DMS53 (cell line): ENCODE results near the gene CCDC70.
"Not testable (repeated sequence)": the region's sequence is repeated elsewhere in the genome, so short reads cannot be mapped to it uniquely, and the experiment has no call there.

Experiments used
- DNase-seq: peaks from one replicate; lab custom pipeline; 2025; lab: John Stamatoyannopoulos, UW

Gene CCDC70

DNA sequence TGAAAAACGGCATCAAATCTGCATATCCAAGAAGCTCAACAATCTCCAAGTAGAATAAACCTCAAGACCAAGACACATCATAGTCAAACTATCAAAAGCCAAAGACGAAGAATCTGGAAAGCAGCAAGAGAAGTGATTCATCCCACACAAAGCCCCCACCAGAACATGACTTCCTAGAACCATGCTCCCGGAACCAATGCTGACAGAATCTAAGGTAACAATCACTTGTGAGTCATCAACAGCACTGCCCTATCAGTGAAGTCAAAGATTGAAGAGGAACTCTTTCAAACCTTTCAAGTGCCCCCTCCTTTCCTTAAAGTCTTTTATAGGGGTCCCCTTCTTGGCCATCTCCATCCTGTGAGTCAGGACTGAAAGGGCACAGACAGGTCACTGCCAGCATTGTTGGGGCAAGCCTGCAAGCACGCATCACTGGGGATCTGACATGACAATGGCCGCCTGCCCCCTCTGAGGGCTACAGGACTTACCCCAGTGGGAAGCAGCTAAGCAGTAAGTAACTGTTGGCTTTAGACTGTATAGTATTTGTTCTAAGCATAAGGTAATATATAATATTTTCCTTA is at the start of gene CCDC70:
CCDC70 (plus strand) TSS at position 247 of the 578 bp plus-strand sequence. CDS start 3,443 bp downstream, outside the sequence.
- no peak for DNase-seq

DNA sequence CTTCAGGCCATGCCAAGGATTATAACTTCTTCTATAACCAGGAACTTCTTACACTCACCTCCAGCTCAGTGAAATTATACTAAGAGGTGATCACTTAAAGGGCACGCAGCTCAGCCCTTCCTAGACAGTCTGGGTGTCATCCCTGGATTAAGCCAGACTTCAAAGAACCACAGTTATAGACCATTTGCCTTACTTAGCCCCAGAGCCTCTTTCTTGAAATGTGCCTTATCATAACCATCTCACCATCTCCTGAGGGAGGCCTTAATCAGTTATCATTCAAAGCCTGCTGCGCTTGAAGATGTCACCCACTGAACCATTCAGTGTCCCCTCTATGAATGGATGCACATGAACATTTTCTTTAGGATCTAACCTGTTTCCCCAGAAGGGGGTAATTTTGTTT is 47.7 kb upstream of the CCDC70 start:
- DNase-seq, result no peak

DNA sequence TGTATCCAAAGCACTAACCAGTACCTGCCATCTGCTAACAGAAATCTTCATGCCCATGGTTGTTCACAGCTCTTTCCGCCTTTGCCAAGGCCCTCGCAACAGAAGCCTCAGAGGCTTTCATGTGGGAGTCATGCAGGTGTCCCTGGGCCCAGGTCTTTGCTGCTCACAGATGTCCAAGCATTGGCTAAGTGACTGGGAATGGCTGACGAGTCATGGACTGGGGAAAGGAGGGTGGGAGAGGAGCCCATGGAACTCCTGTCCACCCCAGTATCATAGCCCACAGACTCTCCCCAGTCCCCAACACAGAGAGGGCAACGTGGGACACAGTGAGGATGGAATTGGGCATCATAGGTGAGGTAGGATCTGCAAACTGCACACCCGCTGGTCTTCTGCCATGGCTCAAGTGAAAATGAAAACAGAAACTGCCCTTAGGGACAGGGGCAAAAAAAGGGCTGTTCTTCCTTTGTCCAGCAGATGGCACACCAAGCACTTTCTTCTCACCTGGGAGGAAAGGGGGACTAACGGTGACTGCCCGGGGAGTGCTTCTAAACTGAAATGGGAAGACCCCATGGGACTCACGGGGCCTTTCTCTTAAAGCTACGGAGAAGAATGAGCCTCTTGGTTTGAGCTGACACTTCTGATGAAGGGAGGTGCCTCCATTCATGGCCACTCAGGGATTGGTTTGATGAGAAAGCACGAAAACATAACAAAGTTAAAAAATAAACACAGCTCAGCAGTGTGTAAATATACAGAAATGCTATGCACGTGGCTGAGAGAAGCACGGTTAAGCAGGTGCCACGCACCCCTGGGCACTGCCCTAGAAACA is 46.7 kb upstream of the CCDC70 start:
- DNase-seq, result peak; percentile 83

DNA sequence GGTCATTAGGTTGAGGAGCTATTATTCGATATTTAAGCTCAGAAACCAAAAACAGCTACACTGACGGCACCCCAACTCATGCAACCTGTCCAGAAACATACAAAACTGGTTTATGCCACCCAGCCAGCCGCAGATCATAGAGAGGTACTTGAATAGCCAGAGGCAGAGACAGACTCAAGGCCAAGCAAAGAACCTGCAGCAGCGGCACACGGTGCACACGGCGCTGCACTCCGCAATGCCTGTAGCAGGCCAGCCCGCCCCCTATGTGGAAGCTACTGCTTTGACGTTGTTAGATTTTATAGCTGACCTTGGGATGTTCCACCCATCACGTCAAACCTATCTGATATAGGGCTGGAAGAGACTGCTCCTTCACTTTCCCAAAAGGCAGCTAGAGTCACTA is 45.9 kb upstream of the CCDC70 start:
- peak; percentile 61 for DNase-seq

DNA sequence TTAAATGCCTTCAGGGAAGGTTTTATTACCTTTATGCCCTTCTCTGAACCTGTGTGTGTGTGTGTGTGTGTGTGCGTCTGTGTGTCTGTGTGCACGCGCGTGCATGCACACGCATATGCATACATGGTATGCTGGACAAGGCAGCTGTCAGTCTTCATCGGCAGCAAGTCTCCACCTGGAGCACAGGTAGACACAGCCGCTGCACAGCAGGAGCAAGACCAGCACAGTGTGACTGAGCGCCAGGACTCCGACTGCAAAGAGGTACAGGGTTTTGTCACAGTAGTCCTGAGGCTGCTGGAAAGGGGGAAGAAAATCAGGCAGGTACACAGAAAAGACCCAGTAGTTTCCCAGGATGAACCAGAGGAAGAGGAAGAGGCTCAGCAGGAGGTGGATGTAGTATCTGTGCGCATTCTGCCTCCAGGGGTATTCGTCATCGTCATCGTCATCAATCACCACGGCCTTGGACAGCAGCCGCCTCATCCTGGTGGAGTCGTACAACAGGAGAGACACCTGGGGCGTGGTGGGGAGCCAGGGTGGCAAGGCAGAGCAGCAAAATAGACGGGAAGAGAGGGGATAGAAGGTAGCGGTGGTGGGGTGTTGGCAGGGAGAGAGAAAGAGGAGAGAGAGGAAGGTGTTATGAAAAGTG is 45.0 kb upstream of the CCDC70 start:
- DNase-seq, result no peak

DNA sequence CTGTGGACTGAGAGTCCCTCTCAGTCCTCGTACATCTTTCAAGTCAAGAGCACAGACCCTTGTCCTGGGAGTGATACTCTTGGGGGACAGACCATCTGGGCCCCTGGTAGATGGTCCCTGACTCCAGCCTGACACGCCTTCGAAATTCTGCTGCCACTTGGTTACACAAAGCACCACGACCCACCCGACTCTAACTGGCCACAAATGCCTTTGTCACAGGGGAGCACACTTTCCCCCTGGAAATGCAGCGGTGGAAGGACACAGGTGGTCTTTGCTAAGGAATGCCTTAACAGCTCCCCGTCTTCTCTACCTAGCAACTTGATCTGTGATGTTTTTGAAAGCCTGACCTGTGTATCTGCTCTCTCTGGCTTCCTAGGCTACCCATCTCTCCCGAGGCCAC is 44.1 kb upstream of the CCDC70 start:
- DNase-seq, result no peak

DNA sequence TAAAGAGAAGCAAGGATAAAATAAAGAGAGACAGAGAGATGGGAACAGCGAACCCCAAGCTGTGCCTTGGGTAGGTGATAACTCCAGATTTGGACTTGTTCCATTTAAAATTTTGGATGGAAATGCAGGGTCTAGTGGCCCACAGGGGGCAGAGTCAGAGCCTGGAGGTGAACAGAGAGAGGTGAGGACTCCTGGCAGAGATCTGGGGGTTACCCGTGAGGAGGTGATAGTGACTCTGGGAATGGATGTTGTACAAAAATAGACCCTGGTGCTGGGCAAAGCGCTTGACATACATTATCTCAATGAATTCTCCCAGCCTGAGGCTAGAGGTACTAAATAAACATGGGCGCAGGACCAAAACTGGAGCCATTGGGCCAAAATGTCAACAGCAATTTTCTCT is 43.5 kb upstream of the CCDC70 start:
- no peak for DNase-seq

DNA sequence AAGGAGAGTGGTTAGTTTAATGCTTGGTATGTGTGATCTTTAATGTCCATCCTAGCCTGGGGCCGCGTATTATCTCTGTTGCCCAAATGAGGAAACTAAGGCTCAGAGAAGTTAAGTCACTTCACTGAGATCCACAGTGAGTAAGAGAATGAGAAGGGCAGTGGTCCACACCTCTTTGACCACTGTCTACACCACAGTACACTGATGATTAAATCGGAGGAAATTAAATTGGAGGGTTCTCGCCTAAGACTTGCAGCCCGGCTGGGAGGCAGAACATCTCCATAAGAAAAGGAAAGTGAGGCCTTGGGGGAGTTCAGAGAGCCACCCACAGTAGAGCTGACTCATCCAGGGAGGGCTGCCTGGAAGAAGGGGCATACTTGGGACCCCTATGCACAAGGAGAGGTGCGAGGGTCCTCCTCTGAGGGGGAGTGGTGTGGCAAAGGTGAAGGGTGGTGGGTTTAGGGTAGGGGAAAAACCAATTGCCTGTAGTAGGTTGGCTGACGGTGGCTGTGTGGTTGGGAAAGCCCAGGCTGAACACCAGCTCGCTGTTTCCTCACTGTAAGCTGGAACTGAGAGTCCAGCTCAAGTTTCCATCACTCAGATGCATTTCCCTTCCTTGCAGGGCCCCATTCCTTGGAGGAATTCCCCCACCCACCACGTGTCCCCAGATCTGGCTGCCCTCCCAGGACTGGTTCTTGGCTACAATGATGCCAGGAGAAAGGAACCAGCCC is 42.8 kb upstream of the CCDC70 start:
- no peak for DNase-seq

DNA sequence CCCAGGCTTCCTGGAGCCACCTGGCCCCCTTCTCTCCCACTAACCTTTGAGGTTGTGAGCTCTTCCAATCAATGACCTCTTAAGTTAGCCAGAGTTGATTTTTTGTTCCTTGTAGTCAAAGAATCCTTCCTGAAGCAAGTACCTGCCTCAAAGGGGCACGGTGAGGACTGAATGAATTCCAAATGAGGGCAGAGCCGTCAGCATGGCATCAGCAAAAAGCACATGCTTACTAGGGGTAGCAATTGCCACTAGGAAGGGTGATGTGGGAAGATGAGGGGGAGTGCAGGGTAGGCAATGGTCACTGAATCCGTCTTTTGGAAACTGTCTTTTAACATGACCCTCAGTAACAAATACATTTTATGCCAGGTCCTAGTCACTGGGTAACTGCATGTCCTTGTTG is 42.2 kb upstream of the CCDC70 start:
- no peak for DNase-seq

DNA sequence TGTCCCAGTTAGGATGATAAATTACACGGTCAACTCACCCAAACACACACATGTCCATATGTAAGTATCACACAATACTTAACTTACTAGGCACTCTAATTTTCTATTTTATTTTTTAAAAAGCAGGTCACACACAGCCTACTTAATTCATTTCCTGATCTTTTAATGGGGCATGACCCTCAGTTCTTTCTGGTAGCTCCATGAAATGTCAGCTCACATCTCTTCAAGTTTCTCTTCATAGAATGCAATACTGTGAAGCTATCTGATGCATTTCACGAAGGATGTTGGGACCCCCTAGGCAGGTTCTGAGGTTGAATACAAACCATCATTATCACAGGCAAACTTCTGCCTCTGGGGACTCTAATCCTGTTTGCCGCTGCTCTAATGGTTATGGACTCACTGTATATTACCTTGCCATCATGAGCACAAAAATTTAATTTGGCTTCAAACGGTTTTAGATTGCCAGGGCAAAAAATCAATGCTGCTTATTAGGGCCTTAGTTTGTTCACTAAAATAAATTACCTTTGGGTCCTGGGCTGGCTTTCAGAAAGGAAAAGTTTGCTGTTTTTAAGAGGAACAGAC is 41.7 kb upstream of the CCDC70 start:
- DNase-seq, result no peak

DNA sequence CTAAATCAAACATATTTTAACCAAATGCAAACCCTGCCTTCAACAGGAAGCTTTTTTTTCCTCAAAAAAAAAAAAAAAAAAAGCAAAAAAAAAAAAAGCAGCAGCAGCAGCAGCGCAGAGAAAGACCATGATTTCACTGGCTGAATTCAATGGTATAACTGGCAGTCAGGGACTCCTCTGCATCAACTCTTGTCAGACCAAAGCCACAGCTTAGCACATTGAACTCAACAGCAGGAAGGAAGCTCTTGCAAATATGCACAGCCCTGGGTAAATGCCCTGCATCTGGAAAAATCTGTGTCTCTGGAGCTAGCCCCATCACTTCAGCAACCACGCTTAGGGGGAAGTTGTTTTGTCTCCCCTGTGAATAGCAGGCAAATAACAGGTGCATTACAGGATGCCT is 40.2 kb upstream of the CCDC70 start:
- DNase-seq, result no peak

DNA sequence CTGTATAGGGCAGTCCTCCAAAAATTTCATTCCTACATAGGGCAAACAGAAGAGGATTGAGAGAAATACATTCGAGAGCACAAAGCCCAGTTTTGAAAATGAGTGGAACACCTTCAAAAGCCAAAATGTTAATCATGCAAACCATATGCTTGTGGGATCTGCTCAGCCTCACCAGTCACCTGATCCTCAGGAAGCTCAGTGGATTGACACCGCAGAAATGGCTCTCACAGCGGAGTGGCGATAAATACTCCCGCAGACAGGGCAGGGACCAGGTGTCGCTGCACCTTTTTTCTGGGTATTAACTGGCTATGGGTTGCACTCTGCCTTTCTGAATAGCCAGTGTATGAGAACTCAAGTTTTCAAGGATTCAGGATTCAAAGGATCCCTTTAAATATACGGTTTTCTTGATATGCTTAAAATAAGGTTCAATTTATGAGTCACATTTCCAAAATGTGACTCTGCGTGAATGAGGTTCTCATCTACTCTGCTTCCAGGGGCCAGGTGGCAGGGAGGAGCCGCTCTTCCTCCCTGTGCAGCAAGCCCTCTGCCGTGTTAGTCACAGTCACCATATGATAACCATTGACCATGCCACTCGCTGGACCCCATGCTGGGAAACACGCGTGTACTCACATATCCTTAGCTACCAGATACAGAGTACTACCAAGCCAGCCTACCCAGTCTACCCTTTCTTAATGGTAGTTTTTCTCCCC is 39.5 kb upstream of the CCDC70 start:
- no peak for DNase-seq

DNA sequence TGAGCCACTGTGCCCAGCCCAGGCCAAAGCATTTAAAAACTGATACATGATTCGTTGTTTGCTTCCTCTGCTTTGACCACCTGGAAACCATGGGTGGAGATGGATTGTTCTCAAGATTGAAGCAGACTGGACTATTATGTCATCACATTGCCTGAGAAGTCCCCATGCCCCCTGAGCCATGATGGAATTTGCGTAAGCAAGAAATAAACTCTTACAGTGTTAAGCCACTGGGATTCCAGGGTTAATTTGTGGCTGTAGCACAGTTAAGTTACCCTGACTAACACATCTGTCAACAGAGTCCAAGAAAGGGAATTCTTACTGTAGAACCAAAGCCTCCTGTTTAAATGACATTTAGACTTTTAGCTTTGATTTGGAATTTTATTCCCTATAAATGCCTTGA is 38.4 kb upstream of the CCDC70 start:
- DNase-seq, result no peak

DNA sequence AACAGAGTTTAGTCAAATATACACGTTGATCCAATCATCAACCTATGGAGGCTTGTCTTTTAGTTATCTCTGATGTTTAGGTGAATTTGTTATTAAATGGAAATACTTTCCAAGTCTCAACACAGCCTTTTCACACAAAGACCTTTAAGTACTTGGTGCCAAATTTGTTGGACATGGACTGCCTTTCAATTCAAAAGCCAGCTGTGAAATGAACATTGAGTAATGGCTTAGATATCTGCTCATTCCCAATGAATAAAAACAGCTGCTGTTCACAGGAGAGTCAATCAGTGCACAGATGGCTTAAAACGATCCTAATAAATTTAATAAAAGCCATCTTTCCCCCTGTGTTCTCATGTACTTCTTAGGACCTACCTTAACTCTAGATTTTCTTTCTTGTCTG is 37.9 kb upstream of the CCDC70 start:
- no peak for DNase-seq

DNA sequence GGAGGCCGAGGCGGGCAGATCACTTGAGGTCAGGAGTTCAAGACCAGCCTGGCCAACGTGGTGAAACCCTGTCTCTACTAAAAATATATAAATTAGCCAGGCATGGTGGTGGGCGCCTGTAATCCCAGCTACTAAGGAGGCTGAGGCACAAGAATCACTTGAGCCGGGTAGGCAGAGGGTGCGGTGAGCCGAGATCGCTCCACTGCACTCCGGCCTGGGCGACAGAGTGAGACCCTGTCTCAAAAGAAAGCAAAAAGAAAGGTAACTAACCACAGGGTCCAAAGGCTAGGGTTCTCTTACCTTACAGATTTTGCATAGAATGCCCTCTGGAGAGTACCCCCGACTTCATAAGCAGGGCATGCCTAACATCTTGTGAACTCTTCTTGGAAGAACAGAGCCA is 37.1 kb upstream of the CCDC70 start:
- not testable (repeated sequence) for DNase-seq

DNA sequence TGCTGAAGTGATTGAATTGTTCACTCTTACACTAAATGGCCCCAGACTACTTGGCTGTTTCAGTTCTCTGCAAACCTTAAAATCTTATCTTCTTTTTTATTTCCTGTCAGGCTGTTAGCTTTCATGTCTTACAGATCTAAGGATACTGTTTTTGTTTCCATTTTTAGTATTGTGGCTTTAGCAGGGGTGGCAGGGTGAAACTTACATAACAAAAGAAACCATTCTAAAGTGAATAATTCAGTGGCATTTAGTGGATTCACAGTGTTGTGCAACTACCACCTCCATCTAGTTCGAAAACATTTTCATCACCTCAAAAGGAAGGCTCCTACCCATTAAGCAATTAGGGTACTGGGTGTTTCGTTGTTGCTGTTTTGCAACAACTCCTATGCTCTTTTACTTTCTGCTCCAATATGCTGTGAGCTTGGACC is 36.6 kb upstream of the CCDC70 start:
- DNase-seq, result no peak

DNA sequence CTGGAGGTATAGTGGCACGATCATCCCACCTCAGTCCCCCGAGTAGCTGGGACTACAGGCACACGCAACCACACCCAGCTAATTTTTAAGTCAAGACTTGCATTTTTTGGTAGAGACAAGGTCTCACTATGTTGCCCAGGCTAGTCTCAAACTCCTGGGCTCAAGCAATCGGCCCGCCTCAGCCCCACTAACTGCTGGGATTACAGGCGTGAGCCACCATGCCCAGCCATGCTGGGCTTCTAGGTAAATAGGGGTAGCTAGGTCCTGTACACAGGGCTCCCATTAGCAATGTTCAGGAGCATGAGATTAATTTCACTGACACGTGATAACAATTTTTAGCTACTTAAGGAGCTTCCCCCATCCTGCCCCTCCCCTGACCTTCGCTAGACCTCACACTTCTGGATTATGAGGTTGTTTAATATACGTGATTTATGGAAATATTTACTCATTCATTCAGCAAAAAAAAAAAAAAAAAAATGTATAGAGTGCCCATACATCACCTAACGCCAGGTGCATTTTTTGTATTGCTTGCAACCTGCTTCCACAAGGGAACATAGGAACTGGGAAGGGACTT is 36.0 kb upstream of the CCDC70 start:
- no peak for DNase-seq

DNA sequence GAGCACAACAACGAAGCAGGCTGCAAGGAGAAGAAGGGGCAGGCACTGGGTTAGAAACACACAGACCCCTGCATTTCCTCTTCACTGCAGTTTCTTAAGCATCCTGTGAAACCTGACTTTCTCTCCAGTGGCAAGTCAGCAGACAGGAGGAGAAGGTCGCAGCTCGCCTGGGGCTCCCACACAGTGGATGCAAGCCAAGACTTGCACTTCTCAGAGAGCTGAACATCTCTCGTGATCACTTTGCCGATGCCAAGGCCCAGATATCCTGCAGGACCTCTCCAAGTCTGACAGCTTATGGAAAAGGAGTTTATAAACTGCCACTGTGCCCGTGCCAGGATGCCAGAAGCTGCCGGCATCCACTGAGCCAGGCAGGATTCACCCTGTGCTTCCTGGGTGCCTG is 35.2 kb upstream of the CCDC70 start:
- no peak for DNase-seq

DNA sequence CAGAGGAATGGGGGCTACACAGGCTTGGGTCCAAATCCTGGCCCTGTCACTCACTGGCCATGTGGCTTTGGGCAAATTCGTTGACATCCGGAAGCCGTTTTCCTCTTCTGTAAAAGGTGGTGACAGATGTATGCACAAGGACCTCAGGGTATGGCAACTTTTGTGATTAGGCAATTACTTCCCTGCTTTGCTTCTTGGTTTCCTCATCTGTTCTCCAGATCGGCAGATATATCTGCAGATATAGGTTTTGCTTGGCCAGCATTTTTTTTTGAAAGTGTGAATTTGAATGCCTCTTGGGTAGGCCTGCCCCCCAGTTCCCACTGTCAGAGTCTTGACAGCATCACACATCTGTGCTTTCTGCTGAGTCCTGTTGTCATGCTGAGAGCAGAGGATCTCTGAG is 34.5 kb upstream of the CCDC70 start:
- no peak for DNase-seq

DNA sequence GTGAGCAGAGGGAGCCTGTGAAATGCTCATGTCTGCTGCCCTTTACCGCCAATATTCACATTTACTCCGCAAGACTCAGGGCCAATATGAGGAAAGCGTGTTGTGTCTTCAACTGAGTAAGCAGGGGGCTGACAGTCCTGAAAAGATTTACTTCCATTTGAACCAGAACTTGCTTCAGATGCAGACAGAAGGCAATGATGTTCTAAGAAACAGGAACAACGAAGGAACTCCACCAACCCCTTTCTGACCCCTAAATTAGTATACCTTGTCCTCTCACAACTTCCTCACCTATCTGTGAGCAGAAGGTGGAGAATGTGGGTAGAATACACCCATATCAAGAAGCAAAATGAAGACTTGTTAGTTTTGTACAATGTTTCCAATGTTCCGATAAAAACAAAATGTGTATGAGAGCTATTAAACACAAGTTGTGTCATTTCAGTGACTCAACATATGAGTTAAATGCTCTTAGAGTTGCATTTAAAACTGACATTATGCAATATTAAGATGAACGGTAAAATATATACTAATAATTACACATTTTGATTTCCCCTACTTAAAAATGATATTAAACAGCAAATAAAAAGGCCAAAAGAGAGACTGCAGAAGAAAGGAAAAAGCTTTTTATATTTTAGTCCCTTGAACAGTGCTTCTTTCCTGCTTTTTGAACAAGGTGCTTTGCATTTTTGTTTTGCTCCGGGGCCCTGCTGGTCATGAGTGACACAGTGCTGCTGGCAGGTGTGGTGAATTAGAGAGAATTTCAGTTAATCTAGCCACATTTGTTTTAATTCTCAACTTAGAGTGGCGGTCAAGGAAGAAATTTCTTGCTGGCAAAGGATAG is 32.8 kb upstream of the CCDC70 start:
- DNase-seq, result no peak
